HEK293T (cell line): ENCODE measurements around the gene GALNT18.

ENCODE experiments used
- ARNT ChIP-seq: fragments of 450-650 bp; IDR thresholded peaks from 2 replicates; pipeline ENCODE4 v1.6.1; 2017; ENCODE audit warnings: mild to moderate bottlenecking
- ELF4 ChIP-seq: fragments of 450-650 bp; IDR thresholded peaks from 2 replicates; pipeline ENCODE4 v1.6.1; 2017; ENCODE audit warnings: antibody characterized with exemption
- FOXA1 ChIP-seq: fragments of 450-650 bp; IDR thresholded peaks from 2 replicates; pipeline ENCODE4 v1.6.1; 2016; ENCODE audit warnings: mild to moderate bottlenecking
- FOXK2 ChIP-seq: fragments of 450-650 bp; IDR thresholded peaks from 2 replicates; pipeline ENCODE4 v1.6.1; 2016; ENCODE audit warnings: mild to moderate bottlenecking
- FOXM1 ChIP-seq: fragments of 450-650 bp; IDR thresholded peaks from 2 replicates; pipeline ENCODE4 v1.6.1; 2017; ENCODE audit warnings: mild to moderate bottlenecking, borderline replicate concordance
- HDGF ChIP-seq: fragments of 450-650 bp; IDR thresholded peaks from 2 replicates; pipeline ENCODE4 v1.6.1; 2017; ENCODE audit warnings: antibody characterized with exemption, borderline replicate concordance
- SP1 ChIP-seq: fragments of 450-650 bp; IDR thresholded peaks from 2 replicates; pipeline ENCODE4 v1.6.1; 2017
- TARDBP ChIP-seq: fragments of 450-650 bp; IDR thresholded peaks from 2 replicates; pipeline ENCODE4 v1.6.1; 2016

- TF ChIP-seq ARNT (no peak), FOXK2 (no peak), FOXM1 (no peak), ELF4 (no peak), SP1 (no peak), TARDBP (no peak), FOXA1 (no peak), HDGF (no peak)
Observed at GRCh38 chr11:11400635-11401232, 221.1 kb downstream of the GALNT18 start.
